Coronary artery (tissue), 2 donors: Measurements from ENCODE around the gene STXBP1.

Source experiments
- DNase-seq: peaks from one replicate; pipeline ENCODE4 v3.0.0-alpha.2; 2017; ENCODE audit warnings: low spot score
- H3K27ac ChIP-seq, 2 donors: fragments of 200-600 bp; sonication (generic); one replicate each; pipeline ENCODE4 v1.5.1; 2016 to 2019
- H3K4me3 ChIP-seq: fragments of 200-600 bp; sonication (generic); 2 replicates; pipeline ENCODE4 v1.5.1; 2016; ENCODE audit warnings: mild to moderate bottlenecking, moderate library complexity
- TF ChIP-seq, protein P1 (sequence below): fragments of 200-600 bp; sonication (generic); IDR thresholded peaks from one replicate; pipeline ENCODE4 v1.5.1; 2019; ENCODE audit warnings: antibody characterized with exemption

Gene STXBP1

DNA sequence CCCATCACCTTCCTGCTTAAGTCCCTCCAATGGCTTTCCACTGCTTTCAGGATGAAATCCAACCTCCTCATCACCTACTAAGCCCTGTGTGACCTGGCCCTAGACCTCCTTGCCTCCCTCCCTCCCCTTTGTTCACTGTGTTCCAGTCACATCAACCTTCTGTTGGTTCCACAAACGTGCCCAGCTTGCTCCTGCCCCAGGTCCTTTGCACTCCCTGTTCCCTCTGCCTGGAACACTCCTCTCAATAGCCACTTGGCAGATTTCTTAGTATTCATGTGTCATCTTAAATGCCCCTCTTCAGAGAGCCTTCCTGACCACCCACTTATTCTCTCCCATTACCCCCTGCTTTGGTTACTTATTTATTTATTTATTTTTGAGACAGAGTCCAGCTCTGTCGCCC lies 24.1 kb upstream of the STXBP1 start:
- TF ChIP-seq, protein P1, sequence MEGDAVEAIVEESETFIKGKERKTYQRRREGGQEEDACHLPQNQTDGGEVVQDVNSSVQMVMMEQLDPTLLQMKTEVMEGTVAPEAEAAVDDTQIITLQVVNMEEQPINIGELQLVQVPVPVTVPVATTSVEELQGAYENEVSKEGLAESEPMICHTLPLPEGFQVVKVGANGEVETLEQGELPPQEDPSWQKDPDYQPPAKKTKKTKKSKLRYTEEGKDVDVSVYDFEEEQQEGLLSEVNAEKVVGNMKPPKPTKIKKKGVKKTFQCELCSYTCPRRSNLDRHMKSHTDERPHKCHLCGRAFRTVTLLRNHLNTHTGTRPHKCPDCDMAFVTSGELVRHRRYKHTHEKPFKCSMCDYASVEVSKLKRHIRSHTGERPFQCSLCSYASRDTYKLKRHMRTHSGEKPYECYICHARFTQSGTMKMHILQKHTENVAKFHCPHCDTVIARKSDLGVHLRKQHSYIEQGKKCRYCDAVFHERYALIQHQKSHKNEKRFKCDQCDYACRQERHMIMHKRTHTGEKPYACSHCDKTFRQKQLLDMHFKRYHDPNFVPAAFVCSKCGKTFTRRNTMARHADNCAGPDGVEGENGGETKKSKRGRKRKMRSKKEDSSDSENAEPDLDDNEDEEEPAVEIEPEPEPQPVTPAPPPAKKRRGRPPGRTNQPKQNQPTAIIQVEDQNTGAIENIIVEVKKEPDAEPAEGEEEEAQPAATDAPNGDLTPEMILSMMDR = no peak
- no peak for DNase-seq
- H3K4me3 ChIP-seq = no peak overlapping the region
- no peak overlapping the region for H3K27ac ChIP-seq

DNA sequence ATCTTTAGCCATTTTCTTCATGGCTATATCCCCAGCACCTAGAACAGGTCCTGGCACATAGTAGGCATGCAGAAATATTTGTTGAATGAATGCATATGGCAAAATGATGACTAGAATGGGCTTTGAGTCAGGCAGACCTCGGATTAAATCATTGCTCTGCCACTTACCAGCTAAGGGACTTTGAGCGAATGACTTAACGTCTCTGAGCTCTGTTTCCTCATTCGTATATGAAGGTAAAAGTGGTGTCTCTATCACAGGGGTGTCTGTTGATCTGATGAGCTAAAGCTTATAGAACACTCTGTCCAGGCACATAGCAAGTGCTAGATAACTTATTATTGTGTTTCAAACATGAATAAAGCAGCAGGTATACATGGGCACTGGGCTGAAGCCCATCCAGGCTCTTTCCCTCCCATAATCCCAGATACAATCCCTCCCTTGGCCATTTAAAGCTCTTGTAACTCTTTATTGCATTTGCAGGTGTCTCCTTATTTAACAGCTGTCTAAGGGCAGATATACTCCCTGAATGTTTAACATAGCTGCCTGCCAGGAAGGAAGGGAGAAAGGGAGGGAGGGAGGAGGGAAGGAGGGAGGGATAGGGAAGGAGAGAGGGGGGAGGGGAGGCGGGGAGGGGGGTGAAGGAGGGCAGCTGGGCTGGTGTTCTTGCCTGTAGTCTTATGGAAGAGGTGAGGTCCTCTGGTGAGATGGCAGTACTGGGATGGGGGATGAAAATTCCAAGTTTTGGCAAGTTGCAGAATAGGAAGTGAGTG lies 23.2 kb upstream of the STXBP1 start:
- no peak for DNase-seq
- TF ChIP-seq, protein P1 = no peak
- Histone ChIP-seq H3K27ac (no peak overlapping the region), H3K4me3 (no peak overlapping the region)

DNA sequence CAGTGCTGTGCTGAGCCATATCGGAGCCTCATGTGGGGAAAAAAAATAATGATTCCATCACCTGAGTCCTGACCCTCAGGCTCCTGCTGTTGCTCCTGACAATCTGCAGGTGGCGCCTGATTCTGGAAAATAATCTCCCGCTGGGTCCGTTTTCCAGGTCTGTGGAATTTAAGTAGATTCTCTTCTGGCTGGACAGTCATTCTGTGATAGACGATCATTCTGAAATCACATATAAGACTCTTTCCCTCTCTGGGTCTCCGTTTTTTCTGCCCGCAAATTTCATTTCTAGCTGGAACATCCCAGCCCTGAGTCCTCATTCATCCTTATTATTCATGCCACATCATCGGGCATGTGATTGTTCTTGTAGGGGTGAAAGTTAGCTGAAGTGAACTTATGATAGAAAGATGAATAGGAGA lies 22.1 kb upstream of the STXBP1 start:
- TF ChIP-seq, protein P1 = peak; percentile 83
- Histone ChIP-seq H3K27ac (no peak overlapping the region), H3K4me3 (no peak overlapping the region)
- no peak for DNase-seq

DNA sequence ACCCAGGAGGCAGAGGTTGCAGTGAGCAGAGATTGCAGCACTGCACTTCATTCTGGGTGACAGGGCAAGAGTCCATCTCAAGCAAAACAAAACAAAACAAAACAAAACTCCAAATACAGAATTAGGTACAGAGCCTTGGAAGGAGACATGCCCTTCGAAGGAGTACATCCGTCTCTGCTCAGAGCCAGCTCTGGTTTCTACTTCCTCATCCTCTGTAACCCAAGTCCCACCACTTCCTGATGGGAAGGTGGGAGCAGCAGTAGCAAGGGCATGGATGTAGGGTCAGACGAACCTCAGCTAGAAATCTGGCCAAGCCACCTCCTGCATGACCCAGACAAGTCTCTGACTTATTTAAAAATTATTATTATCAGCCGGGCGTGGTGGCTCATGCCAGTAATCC lies 16.5 kb upstream of the STXBP1 start:
- DNase-seq = no peak
- TF ChIP-seq, protein P1 = no peak
- H3K27ac ChIP-seq = no peak overlapping the region
- no peak overlapping the region for H3K4me3 ChIP-seq

DNA sequence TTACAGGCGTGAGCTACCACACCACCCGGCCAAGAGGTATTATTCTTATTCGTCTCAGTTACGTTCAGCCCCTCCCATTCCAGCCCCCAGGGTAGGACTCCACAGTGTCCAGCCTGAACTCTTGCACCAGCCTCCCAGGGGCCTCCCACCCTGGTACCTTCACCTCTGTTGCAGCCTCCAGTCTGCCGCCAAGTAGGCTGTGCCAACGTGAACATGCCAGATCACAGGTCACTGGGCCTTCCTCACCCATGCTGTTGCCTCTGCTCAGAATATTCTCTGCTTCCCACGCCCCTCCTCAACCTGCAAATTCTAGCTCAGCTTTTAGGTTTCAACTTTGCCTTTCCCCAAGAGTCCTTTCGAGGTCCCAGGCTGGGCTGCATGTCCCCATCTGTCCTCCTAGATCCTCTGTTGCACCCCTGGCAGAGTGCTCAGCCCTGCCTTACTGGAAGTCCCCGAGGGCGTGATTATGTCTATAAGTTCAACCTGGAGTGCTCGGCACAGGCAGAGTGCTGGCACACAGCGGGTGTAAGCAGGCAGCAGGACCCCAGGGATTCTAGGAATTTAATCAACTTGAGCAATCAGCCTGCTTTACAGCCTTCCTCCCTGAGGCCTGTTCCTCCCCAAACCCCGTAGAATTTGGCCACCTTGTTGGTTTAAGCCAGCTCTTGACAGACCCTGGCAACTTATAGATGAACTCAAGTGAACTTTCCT lies 13.1 kb upstream of the STXBP1 start:
- TF ChIP-seq, protein P1 = no peak
- H3K27ac ChIP-seq = no peak overlapping the region
- H3K4me3 ChIP-seq = no peak overlapping the region
- DNase-seq = no peak

DNA sequence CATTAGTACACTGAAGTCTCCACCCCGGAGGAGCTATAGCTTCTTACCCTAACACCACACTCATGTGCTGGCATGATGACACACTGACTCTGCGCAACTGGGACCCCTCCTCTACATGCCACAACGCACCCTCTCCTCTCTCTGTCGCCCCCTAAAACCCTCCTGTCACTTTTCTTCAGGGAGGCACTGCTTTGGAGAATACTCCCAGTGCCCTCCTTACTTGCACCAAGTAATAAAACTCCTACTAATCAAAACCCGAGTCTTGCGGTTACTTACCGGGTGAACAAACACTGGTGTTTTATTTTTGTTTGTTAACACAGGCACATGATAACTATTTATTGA lies 12.6 kb upstream of the STXBP1 start:
- Histone ChIP-seq H3K27ac (no peak overlapping the region), H3K4me3 (no peak overlapping the region)
- TF ChIP-seq, protein P1 = no peak
- no peak for DNase-seq

DNA sequence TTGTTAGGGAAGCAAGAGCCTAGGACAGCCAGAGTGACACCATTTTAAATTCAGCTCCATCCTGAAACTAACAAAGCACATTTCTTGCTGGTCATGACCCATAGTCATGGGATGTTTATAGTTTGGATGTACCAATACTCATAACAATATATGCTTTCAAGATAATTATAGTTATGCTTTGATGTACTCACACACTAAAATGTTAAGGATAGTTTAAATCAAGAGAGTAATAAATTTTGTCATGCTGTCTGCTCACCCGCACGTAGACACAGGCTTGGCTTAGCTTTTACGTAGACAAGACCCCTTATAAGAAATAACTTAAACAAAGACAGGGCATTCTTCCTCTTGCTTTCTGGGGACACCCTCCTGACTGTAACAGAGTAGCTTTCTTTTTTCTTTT lies 8.9 kb upstream of the STXBP1 start:
- DNase-seq = no peak
- Histone ChIP-seq H3K4me3 (no peak overlapping the region), H3K27ac (no peak overlapping the region)
- TF ChIP-seq, protein P1 = no peak
